HG02763 (cell line): ENCODE measurements around the gene MYL6B.
"Not testable (repeated sequence)": the region's sequence is repeated elsewhere in the genome, so short reads cannot be mapped to it uniquely, and the experiment has no call there.

Experiments
- ATAC-seq: cut with Tn5 transposase; IDR thresholded peaks from one replicate; pipeline ENCODE4 v1.9.1; 2021; ENCODE audit warnings: mild to moderate bottlenecking, moderate library complexity; ENCODE audit not compliant: unreplicated experiment

The MYL6B gene

GRCh38 chr12:56163533-56164344, 11.4 kb downstream of the MYL6B start:
- no peak for ATAC-seq

- no peak for ATAC-seq
These were observed 11.9 kb downstream of the MYL6B start for GRCh38 chr12:56164345-56164729.

- no peak for ATAC-seq
These were observed 13.0 kb downstream of the MYL6B start for GRCh38 chr12:56165369-56165768.

- no peak for ATAC-seq
These were observed 16.9 kb downstream of the MYL6B start for GRCh38 chr12:56169229-56169759.

- ATAC-seq, result no peak
These were observed 20.5 kb downstream of the MYL6B start for GRCh38 chr12:56172839-56173238.

GRCh38 chr12:56178347-56178746, 26.0 kb downstream of the MYL6B start:
- no peak for ATAC-seq

GRCh38 chr12:56186957-56187356, 34.6 kb downstream of the MYL6B start:
- ATAC-seq, result no peak

GRCh38 chr12:56188131-56188777, 35.9 kb downstream of the MYL6B start:
- ATAC-seq, result no peak

GRCh38 chr12:56188778-56189098, 36.4 kb downstream of the MYL6B start:
- ATAC-seq, result no peak

- peak; percentile 82 for ATAC-seq
These were observed 36.9 kb downstream of the MYL6B start, which contains the start of gene SMARCC2 for GRCh38 chr12:56189099-56189917. SMARCC2 (minus strand) TSS chr12:56189483; CDS start chr12:56189461, 22 bp downstream.

- ATAC-seq, result peak; percentile 28
These were observed 37.7 kb downstream of the MYL6B start for GRCh38 chr12:56189918-56190694.

GRCh38 chr12:56190695-56191155, 38.3 kb downstream of the MYL6B start:
- no peak for ATAC-seq

GRCh38 chr12:56192582-56192981, 40.2 kb downstream of the MYL6B start:
- ATAC-seq, result no peak

- ATAC-seq, result no peak
These were observed 40.7 kb downstream of the MYL6B start for GRCh38 chr12:56193025-56193578.

- not testable (repeated sequence) for ATAC-seq
These were observed 44.6 kb downstream of the MYL6B start for GRCh38 chr12:56196818-56197550.

GRCh38 chr12:56197921-56198635, 45.7 kb downstream of the MYL6B start:
- no peak for ATAC-seq

- no peak for ATAC-seq
These were observed 46.4 kb downstream of the MYL6B start for GRCh38 chr12:56198836-56199235.

- no peak for ATAC-seq
These were observed 50.0 kb downstream of the MYL6B start for GRCh38 chr12:56202366-56202765.

- no peak for ATAC-seq
These were observed 50.5 kb downstream of the MYL6B start for GRCh38 chr12:56202838-56203237.
